Endothelial cell of umbilical vein (primary cell): ENCODE measurements around the gene KIF1B.

Experiments
- CTCF ChIP-seq, 2 donors: IDR thresholded peaks; 1 replicate in 1 of 2; 2 replicates in 1 of 2; pipeline ENCODE4 v1.5.1; 2011; ENCODE audit warnings: low read length in 2 of 2, mild to moderate bottlenecking in 2 of 2, moderate library complexity in 2 of 2, control low read depth in 1 of 2, inconsistent platforms in 1 of 2, low read depth in 1 of 2; ENCODE audit not compliant: insufficient read depth in 1 of 2; ENCODE audit errors: extremely low read depth in 1 of 2
- EZH2 ChIP-seq: IDR thresholded peaks from 2 replicates; pipeline ENCODE4 v1.6.1; 2012; ENCODE audit warnings: borderline replicate concordance, low read depth, mild to moderate bottlenecking, moderate library complexity, low read length, inconsistent platforms; ENCODE audit not compliant: severe bottlenecking
- JUN ChIP-seq: IDR thresholded peaks from 2 replicates; pipeline ENCODE4 v1.6.1; 2011; ENCODE audit warnings: borderline replicate concordance, low read depth; ENCODE audit not compliant: insufficient read length, insufficient read depth
- MAX ChIP-seq: IDR thresholded peaks from 2 replicates; pipeline ENCODE4 v1.6.1; 2011; ENCODE audit not compliant: insufficient read depth, insufficient read length
- MYC ChIP-seq: IDR thresholded peaks from one replicate; pipeline ENCODE4 v1.6.1; 2011; ENCODE audit warnings: mild to moderate bottlenecking, low read depth, low read length
- POLR2A ChIP-seq: IDR thresholded peaks from 2 replicates; pipeline ENCODE4 v1.6.1; 2012; ENCODE audit warnings: low read depth, mild to moderate bottlenecking, control low read depth, low read length
- POLR2AphosphoS5 ChIP-seq: IDR thresholded peaks from 2 replicates; pipeline ENCODE4 v1.6.1; 2012; ENCODE audit warnings: low read depth, mild to moderate bottlenecking, control low read depth, low read length, moderate library complexity; ENCODE audit not compliant: insufficient read depth

- TF ChIP-seq CTCF (IDR thresholded peaks at IDR 0.05; ENCODE audit: extremely low read depth in 1 of 2, insufficient read depth in 1 of 2, low read depth in 1 of 2, low read length in 2 of 2) (no peak), POLR2AphosphoS5 (no peak), POLR2A (no peak), EZH2 (no peak), MYC (no peak), MAX (no peak), JUN (no peak)
Observed at GRCh38 chr1:10253149-10253548, 42.8 kb downstream of the KIF1B start.
